ENCODE results near the gene ENOX2. TPM values are rescaled to one million over a fixed set of nuclear protein-coding genes. Genes with fewer than 3 reads are reported as not detected.
"Not testable (repeated sequence)": the region's sequence is repeated elsewhere in the genome, so short reads cannot be mapped to it uniquely, and the experiment has no call there.

ENOX2 gene
- total RNA-seq, 1 experiment from 2014 or later, result 4.0 TPM

DNA sequence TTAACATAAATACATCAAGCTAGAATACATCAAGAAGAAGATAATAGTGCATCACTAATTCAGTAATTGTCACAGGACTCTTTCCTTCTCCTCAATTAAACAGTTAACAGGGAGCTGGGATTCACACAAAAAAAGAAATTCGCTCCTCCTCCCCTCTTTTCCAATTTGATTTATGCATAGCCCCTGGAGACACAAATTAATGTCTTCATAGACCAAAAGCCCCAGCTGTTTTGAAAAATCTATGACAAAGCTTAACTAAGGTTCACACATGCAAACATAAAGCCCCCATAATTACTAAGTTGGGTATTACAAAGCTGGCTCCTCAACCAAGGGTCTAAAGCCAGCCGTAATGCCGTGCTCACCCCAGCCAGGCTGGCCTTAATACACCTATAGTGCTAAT, 61.2 kb downstream of the ENOX2 start:
- Histone ChIP-seq H3K36me3 (no peaks in the 10 kb centered on the region), H3K27me3 (no peaks in the 10 kb centered on the region), H3K4me3 (no peak overlapping the region), H3K9me3 (no peaks in the 10 kb centered on the region)
- no peak for DNase-seq

DNA sequence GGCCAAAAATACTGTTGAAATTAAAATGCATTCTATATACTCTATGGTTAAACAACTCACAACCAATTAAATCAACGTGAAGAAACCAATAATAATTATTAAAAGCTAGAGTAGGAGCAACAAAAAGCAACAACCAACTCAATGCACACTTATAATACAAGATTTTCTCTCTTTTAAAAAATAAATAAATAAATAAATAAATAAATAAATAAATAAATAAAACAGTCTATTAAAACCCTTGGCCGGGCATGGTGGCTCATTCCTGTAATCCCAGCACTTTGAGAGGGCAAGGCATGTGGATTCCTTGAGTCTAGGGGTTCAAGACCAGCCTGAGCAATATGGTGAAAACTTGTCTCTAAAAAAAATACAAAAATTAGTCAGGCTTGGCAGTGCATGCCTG, 62.7 kb downstream of the ENOX2 start:
- H3K36me3 ChIP-seq, result no peaks in the 10 kb centered on the region
- DNase-seq, result no peak
- H3K9me3 ChIP-seq, result no peaks in the 10 kb centered on the region
- H3K4me3 ChIP-seq, result no peak overlapping the region
- no peaks in the 10 kb centered on the region for H3K27me3 ChIP-seq

DNA sequence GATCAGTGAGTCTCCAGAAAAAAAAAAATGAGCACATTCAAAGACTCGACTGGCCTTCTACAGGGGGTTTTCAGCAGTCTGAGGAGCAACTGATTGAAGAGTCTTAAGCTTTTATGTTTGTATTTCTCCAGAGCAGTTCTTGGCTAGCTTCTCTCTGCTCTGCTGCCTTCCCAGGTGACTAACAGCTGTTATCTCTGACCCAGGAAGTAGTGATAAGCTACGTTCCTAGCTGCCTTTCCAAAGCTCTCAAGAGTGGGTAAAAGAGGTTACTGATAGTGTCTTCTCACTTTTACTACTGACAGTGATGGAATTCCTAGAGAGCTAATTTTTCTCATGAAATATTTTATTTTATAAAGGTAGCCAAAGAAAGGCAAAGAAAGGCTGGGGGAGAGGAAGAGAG, 66.6 kb downstream of the ENOX2 start:
- Histone ChIP-seq H3K9me3 (no peaks in the 10 kb centered on the region), H3K4me3 (no peak overlapping the region), H3K36me3 (no peaks in the 10 kb centered on the region), H3K27me3 (no peaks in the 10 kb centered on the region)
- DNase-seq, result no peak

DNA sequence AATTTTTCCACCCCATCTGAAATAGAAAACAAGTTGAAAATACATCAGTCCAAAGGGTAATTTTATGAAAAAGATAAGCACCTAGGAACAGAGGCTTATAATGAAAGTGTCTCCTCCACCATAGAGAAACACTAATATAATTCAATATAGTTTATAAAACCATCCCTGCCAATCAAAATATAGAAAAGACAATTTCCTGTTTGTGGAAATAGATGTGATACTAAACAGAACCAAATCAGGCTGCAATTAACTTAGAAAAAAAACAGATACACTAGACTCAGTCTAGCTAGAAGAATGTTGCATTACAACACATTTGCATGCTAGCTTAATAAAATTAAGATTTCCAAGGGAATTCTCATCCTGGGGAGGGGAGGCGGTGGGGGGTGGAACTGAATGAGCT, 68.2 kb downstream of the ENOX2 start:
- H3K27me3 ChIP-seq, result no peaks in the 10 kb centered on the region
- no peaks in the 10 kb centered on the region for H3K9me3 ChIP-seq
- no peaks in the 10 kb centered on the region for H3K36me3 ChIP-seq
- DNase-seq, result no peak
- H3K4me3 ChIP-seq, result no peak overlapping the region

- Histone ChIP-seq H3K9me3 (no peaks in the 10 kb centered on the region), H3K4me3 (no peak overlapping the region), H3K27me3 (no peaks in the 10 kb centered on the region), H3K36me3 (no peaks in the 10 kb centered on the region)
- no peak for DNase-seq
Measured at GRCh38 chrX:130834149-130834548, 68.9 kb downstream of the ENOX2 start.

GRCh38 chrX:130831347-130831722, 71.7 kb downstream of the ENOX2 start:
- DNase-seq, result no peak
- Histone ChIP-seq H3K9me3 (no peaks in the 10 kb centered on the region), H3K27me3 (no peaks in the 10 kb centered on the region), H3K36me3 (no peaks in the 10 kb centered on the region), H3K4me3 (no peak overlapping the region)

GRCh38 chrX:130830599-130831346, 72.2 kb downstream of the ENOX2 start:
- Histone ChIP-seq H3K4me3 (no peak overlapping the region), H3K27me3 (no peaks in the 10 kb centered on the region), H3K9me3 (no peaks in the 10 kb centered on the region), H3K36me3 (no peaks in the 10 kb centered on the region)
- DNase-seq, result no peak

DNA sequence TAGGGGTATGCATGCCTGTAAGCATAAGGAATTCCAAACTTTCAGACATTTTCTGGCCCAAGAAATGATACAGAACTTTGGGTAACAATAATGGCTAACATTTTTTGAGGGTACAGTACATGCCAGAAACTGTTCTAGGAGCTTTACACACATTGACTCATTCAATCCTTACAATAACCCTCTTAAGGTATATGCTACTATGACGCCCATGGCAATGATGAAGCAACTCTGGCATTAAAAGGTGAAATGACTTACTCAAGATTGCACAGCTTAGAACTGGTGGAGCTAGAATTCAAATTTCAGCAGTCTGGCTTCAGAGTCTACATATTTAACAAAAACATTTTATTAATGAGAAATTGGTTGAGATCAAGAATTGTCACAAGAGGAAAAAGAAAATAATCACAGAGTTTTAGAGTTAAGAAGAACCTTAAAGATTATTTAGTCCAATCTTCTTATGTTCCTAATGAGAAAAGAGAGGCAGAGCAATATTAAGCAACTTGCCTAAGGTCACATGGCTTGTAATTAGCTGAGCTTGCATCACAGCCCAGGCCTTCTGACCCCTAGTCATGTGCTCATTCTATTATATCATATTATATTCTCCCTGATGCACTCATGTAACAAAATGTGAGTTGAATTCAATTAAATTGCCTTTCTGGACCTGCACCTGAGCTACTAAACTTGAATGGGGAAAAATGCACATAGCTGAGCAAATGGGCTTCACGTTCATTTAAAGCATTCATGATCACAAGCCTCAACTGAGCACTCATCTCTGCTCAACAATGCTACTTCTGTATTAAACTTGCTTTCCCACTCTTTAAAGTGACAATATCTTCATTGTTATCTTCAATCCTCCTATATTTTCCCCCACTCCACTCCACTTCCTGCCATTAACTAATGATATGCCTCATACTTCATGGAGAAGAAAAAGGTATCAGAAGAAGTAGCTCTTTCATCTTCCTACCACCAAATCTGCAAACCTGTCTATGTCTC, 73.2 kb downstream of the ENOX2 start:
- no peaks in the 10 kb centered on the region for H3K36me3 ChIP-seq
- H3K4me3 ChIP-seq, result no peak overlapping the region
- H3K27me3 ChIP-seq, result no peaks in the 10 kb centered on the region
- H3K9me3 ChIP-seq, result no peaks in the 10 kb centered on the region
- no peak for DNase-seq

- Histone ChIP-seq H3K9me3 (no peaks in the 10 kb centered on the region), H3K36me3 (no peaks in the 10 kb centered on the region), H3K27me3 (no peaks in the 10 kb centered on the region), H3K4me3 (no peak overlapping the region)
- no peak for DNase-seq
Measured at GRCh38 chrX:130828641-130829040, 74.4 kb downstream of the ENOX2 start.

DNA sequence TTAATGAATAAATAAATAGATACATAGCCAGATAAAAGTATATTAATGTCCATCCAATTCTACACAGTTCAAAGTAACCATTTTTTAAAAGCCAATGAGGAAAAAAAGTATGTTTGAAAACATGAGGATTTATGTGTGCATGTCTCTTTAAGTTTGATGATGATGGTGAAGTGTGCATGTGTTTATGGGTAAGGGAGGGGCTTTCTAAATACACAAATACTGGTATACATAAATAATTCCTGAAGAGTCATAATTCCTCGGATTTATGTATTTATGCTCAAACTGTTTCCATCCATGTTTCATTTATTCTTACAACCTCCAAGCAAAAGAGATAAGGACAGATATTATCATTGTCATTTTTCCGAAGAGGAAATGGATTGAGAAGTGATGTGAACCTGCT, 75.4 kb downstream of the ENOX2 start:
- Histone ChIP-seq H3K9me3 (no peaks in the 10 kb centered on the region), H3K36me3 (no peaks in the 10 kb centered on the region), H3K27me3 (no peaks in the 10 kb centered on the region), H3K4me3 (no peak overlapping the region)
- no peak for DNase-seq

- Histone ChIP-seq H3K4me3 (no peak overlapping the region), H3K36me3 (no peaks in the 10 kb centered on the region), H3K27me3 (no peaks in the 10 kb centered on the region), H3K9me3 (no peaks in the 10 kb centered on the region)
- no peak for DNase-seq
Measured at GRCh38 chrX:130826249-130826648, 76.8 kb downstream of the ENOX2 start.

- H3K9me3 ChIP-seq, result no peaks in the 10 kb centered on the region
- no peak overlapping the region for H3K4me3 ChIP-seq
- no peaks in the 10 kb centered on the region for H3K27me3 ChIP-seq
- no peak for DNase-seq
- no peaks in the 10 kb centered on the region for H3K36me3 ChIP-seq
Measured at GRCh38 chrX:130825525-130825924, 77.5 kb downstream of the ENOX2 start.

GRCh38 chrX:130819367-130819766, 83.6 kb downstream of the ENOX2 start:
- not testable (repeated sequence) for H3K9me3 ChIP-seq, DNase-seq, H3K4me3 ChIP-seq, H3K36me3 ChIP-seq, H3K27me3 ChIP-seq

DNA sequence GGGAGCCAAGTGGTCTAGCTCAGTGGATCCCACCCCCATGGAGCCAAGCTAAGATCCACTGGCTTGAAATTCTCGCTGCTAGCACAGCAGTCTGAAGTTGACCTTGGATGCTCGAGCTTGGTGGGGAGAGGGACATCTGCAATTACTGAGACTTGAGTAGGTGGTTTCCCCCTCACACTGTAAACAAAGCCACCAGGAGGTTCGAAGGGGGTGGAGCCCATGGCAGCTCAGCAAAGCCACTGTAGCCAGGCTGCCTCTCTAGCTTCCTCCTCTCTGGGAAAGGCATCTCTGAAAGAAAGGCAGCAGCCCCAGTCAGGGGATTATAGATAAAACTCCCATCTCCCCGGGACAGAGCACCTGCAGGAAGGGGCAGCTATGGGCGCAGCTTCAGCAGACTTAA, 89.1 kb downstream of the ENOX2 start:
- H3K9me3 ChIP-seq, H3K4me3 ChIP-seq, H3K36me3 ChIP-seq, DNase-seq, H3K27me3 ChIP-seq: not testable (repeated sequence)

DNA sequence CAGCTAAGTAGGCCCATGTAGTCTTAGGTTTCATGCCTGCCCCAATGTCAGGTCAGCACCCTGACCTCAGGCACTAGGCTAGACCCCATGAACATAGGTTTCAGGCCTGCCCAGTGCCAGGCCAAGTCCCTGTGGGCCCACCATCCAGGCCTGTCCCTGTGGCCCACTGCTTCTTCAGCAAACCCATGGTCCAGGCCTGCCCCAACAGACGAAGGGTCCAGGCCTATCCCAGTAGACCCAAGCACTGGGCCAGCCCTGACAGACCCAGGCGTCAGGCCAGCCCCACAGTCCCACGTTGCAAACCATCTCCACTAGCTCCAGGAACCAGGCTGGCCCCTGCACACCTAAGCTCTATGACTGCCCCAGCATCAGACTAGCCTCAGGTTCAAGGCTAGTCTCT, 92.4 kb downstream of the ENOX2 start:
- no peak overlapping the region for H3K4me3 ChIP-seq
- DNase-seq, result no peak

GRCh38 chrX:130805903-130806302, 97.1 kb downstream of the ENOX2 start:
- Histone ChIP-seq H3K4me3 (no peak overlapping the region), H3K9me3 (no peaks in the 10 kb centered on the region), H3K27me3 (no peaks in the 10 kb centered on the region), H3K36me3 (no peaks in the 10 kb centered on the region)
- DNase-seq, result no peak

More for the DNA sequence above, 92.4 kb downstream of the ENOX2 start:
- no peaks in the 10 kb centered on the region for H3K9me3 ChIP-seq
- no peaks in the 10 kb centered on the region for H3K36me3 ChIP-seq
- no peaks in the 10 kb centered on the region for H3K27me3 ChIP-seq

GRCh38 chrX:130803537-130803936, 99.5 kb downstream of the ENOX2 start:
- no peak for DNase-seq
- Histone ChIP-seq H3K27me3 (no peaks in the 10 kb centered on the region), H3K4me3 (no peak overlapping the region), H3K36me3 (no peaks in the 10 kb centered on the region), H3K9me3 (no peaks in the 10 kb centered on the region)

DNA sequence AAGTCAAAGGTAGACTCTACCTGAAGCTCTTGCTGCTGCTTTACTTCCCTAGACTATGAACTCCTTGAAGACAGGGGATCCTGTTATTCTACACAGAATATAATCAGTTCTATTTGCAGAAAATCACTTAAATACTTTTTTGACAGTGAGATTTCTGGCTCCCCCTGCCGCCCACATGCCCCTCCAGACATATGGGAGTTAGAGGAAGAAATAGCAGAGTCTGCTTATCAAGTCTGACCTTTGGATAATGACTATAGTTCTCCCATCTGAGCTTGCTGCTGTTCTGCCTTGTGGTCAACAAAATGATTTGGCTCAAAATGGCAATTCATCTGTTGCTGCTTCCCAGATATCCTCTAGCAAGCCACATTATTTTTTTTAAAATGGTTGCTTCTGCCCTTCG, 101.1 kb downstream of the ENOX2 start:
- H3K27me3 ChIP-seq, result no peaks in the 10 kb centered on the region
- H3K9me3 ChIP-seq, result no peaks in the 10 kb centered on the region
- no peak overlapping the region for H3K4me3 ChIP-seq
- H3K36me3 ChIP-seq, result no peaks in the 10 kb centered on the region
- DNase-seq, result no peak
